Effector memory CD8-positive, alpha-beta T cell (primary cell): ENCODE results near the gene DLX4.
A peak's percentile ranks its signal among the peaks of the same experiment; 100 is the strongest.

Experiments
- ATAC-seq: fragments of 150-1000 bp; cut with Tn5 transposase; replicated peaks from 2 replicates; pipeline ENCODE4 v1.10.0; 2021; ENCODE audit warnings: mild to moderate bottlenecking, moderate library complexity
- DNase-seq, 3 experiments: peaks; one replicate each; pipeline ENCODE4 v3.0.0; 2021
- H3K27ac Mint-ChIP-seq, 2 donors: one replicate each; pipeline ENCODE4 v1.8.0; 2022; ENCODE audit warnings: mild to moderate bottlenecking in 2 of 2, mixed read lengths in 2 of 2, moderate library complexity in 2 of 2
- H3K27me3 Mint-ChIP-seq, 2 donors: one replicate each; pipeline ENCODE4 v1.8.0; 2022; ENCODE audit warnings: mixed read lengths in 2 of 2
- H3K36me3 Mint-ChIP-seq: one replicate; pipeline ENCODE4 v1.8.0; 2022; ENCODE audit warnings: mild to moderate bottlenecking, moderate library complexity, mixed read lengths; ENCODE audit not compliant: insufficient read depth
- H3K4me1 Mint-ChIP-seq, 2 donors: one replicate each; pipeline ENCODE4 v1.8.0; 2022; ENCODE audit warnings: low read depth in 2 of 2, mixed read lengths in 2 of 2
- H3K4me3 Mint-ChIP-seq, 2 donors: one replicate each; pipeline ENCODE4 v1.8.0; 2022; ENCODE audit warnings: mild to moderate bottlenecking in 2 of 2, mixed read lengths in 2 of 2, moderate library complexity in 2 of 2
- H3K9me3 Mint-ChIP-seq, 2 donors: one replicate each; pipeline ENCODE4 v1.8.0; 2022; ENCODE audit warnings: mixed read lengths in 2 of 2

DLX4 gene

DNA sequence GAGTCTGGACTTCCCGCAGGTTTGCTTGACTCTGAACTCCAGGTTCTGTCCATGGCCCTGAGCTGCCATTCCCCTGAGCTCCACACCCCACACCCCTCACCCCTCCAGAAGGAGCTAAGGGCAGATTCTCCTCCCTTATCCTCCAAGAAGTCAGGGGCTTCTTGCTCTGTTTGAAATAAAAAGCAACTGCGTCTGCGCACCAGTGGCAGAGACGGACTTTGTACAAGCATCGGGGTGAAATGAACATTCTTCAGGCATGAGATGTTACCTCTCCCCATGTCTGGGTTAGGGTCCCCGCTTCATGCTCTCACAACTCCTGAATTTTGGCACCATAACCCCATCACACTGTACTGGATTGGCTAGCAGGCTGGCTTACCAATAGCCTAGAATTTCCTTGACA lies 36.1 kb upstream of the DLX4 start:
- Mint-ChIP-seq H3K27ac (no peak overlapping the region), H3K27me3 (peaks cover 45 to 83% of the 10 kb centered on the region in 2 donors), H3K36me3 (no peaks in the 10 kb centered on the region), H3K4me1 (no peaks in the 10 kb centered on the region), H3K4me3 (no peak overlapping the region), H3K9me3 (no peaks in the 10 kb centered on the region)
- ATAC-seq (no peak), DNase-seq (no peak)

DNA sequence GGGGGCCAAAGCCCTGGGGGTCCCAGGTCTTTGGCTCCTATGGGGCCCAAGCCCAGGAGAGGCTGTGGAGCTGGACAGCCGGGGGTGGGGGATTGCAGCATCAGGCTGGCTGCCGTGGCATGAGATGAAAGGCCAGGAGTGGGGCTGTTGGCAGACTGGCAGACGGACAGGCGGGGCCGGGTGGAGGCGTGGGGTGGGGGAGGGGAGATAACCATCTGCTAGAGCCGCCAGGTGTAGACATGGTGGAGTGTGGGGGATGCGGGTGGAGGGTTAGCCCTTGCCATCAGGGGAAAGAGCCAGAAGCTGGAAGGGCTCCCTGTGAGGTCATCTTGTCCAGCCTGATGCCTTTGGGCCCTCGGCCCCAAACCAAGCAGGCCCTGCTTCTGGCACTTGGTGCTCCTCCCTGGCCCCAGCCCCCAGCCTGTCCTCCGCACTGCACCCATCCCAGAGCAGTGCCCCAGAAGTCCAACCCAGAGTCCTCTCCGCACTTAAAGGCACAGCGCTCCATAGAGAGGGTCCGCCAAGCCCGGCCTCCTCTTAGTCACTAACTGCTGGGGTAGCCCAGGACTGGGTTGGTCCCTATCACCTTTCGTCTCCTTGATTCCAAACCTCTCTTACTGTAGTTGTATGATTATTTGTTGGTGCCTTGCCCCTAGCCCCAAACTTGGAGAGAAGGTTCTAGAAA lies 33.3 kb upstream of the DLX4 start:
- Mint-ChIP-seq H3K36me3 (no peaks in the 10 kb centered on the region), H3K4me1 (peaks cover 0 to 2% of the 10 kb centered on the region in 2 donors), H3K27me3 (peaks cover 52 to 80% of the 10 kb centered on the region in 2 donors), H3K27ac (no peak overlapping the region), H3K4me3 (no peak overlapping the region), H3K9me3 (no peaks in the 10 kb centered on the region)
- DNase-seq (no peak), ATAC-seq (no peak)

DNA sequence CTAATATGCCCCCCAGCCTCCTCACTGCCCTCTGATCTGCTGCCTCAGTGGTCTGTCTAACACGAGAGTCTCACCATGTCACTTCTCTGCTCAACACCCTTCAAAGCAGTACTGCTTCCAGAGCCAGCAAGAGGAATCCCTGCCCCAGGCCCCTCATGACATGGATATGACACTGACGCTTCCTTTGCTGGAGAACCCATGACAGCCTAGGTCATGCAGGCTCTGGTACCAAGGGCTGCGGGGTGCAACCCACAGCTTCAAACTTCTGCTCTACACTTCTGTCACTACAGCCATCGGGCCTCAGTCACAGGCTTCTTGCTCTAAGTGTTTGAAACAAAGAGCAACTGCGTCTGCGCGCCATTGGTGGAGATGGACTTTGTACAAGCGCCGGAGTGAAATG lies 32.6 kb upstream of the DLX4 start:
- peaks cover 0 to 2% of the 10 kb centered on the region in 2 donors for H3K4me1 Mint-ChIP-seq
- no peaks in the 10 kb centered on the region for H3K36me3 Mint-ChIP-seq
- H3K4me3 Mint-ChIP-seq: no peak overlapping the region
- DNase-seq (no peak), ATAC-seq (no peak)
- peaks cover 56 to 80% of the 10 kb centered on the region in 2 donors for H3K27me3 Mint-ChIP-seq
- no peaks in the 10 kb centered on the region for H3K9me3 Mint-ChIP-seq
- no peak overlapping the region for H3K27ac Mint-ChIP-seq

DNA sequence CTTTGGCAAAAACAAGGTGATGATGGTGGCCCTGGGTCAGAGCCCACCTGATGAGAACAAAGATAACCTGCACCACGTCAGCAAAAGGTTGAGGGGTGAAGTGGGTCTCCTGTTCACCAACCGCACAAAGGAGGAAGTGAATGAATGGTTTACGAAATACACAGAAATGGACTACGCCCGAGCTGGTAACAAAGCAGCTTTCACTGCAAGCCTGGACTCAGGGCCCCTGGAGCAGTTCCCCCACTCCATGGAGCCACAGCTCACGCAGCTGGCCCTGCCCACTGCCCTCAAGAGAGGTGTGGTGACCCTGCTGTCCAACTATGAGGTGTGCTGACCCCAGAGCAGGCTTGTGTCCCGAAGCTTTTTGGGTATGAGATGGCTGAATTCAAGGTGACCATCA lies 29.7 kb upstream of the DLX4 start:
- Mint-ChIP-seq H3K9me3 (no peaks in the 10 kb centered on the region), H3K36me3 (no peaks in the 10 kb centered on the region), H3K4me3 (no peak overlapping the region), H3K27me3 (peaks cover 70 to 87% of the 10 kb centered on the region in 2 donors), H3K27ac (no peak overlapping the region), H3K4me1 (peaks cover 0 to 2% of the 10 kb centered on the region in 2 donors)
- DNase-seq: no peak
- ATAC-seq: no peak

DNA sequence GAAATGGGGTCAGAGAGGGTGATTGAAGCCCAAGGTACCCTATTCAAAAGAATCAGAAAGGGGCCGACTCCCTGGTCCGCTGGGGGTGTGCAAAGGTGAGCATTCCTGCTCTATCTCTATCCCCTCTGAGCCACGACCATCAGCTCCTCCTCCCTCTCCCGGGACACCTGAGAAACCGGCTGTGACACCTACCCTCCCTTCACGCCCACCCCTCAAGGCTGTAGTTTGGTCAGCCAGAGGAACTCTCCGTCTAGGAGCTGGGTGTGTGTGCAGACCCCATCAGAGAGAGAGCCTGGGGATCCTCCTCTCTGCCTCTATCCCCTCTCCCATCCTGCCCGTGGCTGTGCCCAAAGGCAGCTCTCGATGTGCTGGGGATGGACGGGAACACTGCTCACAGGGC lies 27.6 kb upstream of the DLX4 start:
- H3K36me3 Mint-ChIP-seq: no peaks in the 10 kb centered on the region
- peaks cover 0 to 2% of the 10 kb centered on the region in 2 donors for H3K4me1 Mint-ChIP-seq
- no peak overlapping the region for H3K27ac Mint-ChIP-seq
- H3K4me3 Mint-ChIP-seq: no peak overlapping the region
- DNase-seq: no peak
- no peaks in the 10 kb centered on the region for H3K9me3 Mint-ChIP-seq
- H3K27me3 Mint-ChIP-seq: peaks cover 71 to 87% of the 10 kb centered on the region in 2 donors
- no peak for ATAC-seq

- ATAC-seq (no peak), DNase-seq (no peak)
- Mint-ChIP-seq H3K27me3 (peaks cover 72 to 94% of the 10 kb centered on the region in 2 donors), H3K36me3 (no peaks in the 10 kb centered on the region), H3K27ac (no peak overlapping the region), H3K4me3 (no peak overlapping the region), H3K9me3 (no peaks in the 10 kb centered on the region), H3K4me1 (peaks cover 0 to 2% of the 10 kb centered on the region in 2 donors)
Observed at GRCh38 chr17:49942947-49943346, 26.0 kb upstream of the DLX4 start.

- Mint-ChIP-seq H3K27ac (peak overlapping the region in 1 of 2 donors; percentile 29), H3K4me3 (no peak overlapping the region), H3K36me3 (peaks cover 3% of the 10 kb centered on the region), H3K9me3 (no peaks in the 10 kb centered on the region), H3K4me1 (no peaks in the 10 kb centered on the region), H3K27me3 (peaks cover 74 to 97% of the 10 kb centered on the region in 2 donors)
- ATAC-seq (no peak), DNase-seq (no peak)
Observed at GRCh38 chr17:49944273-49944870, 24.6 kb upstream of the DLX4 start.

GRCh38 chr17:49946208-49946607 lies 22.8 kb upstream of the DLX4 start:
- DNase-seq: no peak
- Mint-ChIP-seq H3K27ac (no peak overlapping the region), H3K27me3 (peaks cover 75 to 97% of the 10 kb centered on the region in 2 donors), H3K4me3 (no peak overlapping the region), H3K4me1 (no peaks in the 10 kb centered on the region), H3K36me3 (peaks cover 3% of the 10 kb centered on the region), H3K9me3 (no peaks in the 10 kb centered on the region)
- no peak for ATAC-seq

DNA sequence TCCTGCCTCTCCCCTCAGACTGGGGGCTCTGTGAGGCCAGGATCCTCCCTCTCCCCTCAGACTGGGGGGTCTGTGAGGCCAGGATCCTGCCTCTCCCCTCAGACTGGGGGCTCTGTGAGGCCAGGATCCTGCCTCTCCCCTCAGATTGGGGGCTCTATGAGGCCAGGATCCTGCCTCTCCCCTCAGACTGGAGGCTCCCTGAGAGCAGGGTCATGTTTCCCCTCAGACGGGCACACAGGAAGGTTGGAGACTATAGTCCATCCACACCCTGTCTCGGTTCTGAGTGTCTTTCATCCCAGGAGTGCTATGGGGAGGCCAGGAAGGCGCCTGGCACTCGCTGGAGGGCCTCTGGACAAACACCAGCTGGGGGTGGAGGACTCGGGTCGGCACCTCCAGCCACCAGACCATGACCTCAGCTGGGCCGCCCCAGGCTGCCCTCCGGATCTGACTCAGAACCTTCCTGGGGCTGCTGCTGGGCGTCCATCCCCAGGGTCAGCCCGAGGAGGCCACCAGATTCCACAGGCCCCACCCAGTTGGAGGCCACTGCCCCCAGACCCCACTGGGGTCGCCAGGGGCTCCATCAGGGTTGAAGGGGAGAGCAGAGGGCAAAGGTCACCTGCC lies 21.9 kb upstream of the DLX4 start:
- no peak overlapping the region for H3K4me3 Mint-ChIP-seq
- peaks cover 73 to 97% of the 10 kb centered on the region in 2 donors for H3K27me3 Mint-ChIP-seq
- no peaks in the 10 kb centered on the region for H3K4me1 Mint-ChIP-seq
- H3K27ac Mint-ChIP-seq: no peak overlapping the region
- ATAC-seq (no peak), DNase-seq (no peak)
- H3K36me3 Mint-ChIP-seq: peaks cover 3% of the 10 kb centered on the region
- H3K9me3 Mint-ChIP-seq: no peaks in the 10 kb centered on the region

DNA sequence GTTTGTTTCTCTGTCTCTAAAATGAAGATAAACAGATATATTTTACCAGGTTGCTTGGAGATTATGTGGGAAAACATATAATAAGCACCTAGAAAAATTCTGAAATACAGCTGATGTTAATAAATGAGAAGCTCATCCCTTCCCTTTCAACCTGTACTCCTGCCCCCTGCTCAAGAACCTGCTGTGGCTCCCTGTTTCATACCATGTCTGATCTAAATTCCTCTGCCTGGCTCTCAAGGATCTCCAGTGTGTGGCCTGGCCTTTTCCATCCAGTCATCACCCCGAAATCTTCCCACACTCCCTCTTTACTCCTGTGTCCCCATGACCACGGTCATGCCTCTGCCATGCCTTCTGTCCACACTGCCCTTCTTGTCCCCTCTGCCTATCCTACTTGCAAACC lies 19.4 kb upstream of the DLX4 start:
- DNase-seq (no peak), ATAC-seq (no peak)
- H3K4me3 Mint-ChIP-seq: no peak overlapping the region
- H3K9me3 Mint-ChIP-seq: no peaks in the 10 kb centered on the region
- H3K27ac Mint-ChIP-seq: no peak overlapping the region
- peaks cover 2 to 4% of the 10 kb centered on the region in 2 donors for H3K4me1 Mint-ChIP-seq
- H3K36me3 Mint-ChIP-seq: peaks cover 7% of the 10 kb centered on the region
- peaks cover 74 to 95% of the 10 kb centered on the region in 2 donors for H3K27me3 Mint-ChIP-seq

DNA sequence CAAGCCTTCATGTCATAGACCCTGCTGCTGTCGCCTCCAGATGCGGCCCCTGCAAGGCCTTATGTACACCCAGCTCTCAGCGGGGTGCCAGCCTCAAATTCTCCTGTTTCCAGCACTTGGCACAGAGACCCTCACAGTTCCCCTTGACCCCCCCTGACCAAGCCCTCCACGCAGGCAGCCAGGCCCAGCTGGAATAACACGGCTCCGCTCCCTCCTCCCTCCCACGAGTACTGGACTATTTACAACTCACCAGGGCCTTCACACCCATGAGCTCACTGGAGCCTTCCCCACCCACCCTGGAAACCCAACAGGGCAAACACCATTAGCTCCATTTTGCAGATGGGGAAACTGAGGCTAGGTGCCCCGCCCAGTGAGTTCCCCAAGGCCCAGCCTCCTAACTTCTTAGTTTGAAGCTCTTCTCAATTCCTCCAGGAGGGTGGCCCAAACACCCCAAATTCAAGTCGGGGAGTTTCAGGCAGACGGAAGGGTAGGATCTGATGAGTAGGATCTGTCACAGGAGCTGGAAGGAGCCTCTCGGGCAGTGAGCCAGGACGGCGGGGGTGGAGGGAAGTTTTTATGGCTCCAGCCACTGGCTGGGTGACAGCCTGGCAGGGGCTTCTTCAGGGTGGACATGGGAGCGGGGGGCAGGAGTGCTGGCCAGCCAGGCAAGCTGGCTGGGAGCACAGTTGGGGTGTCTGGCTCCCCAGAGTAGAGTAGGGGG lies 17.5 kb upstream of the DLX4 start:
- H3K36me3 Mint-ChIP-seq: peaks cover 7% of the 10 kb centered on the region
- H3K4me3 Mint-ChIP-seq: no peak overlapping the region
- no peaks in the 10 kb centered on the region for H3K9me3 Mint-ChIP-seq
- no peak overlapping the region for H3K27ac Mint-ChIP-seq
- DNase-seq (no peak), ATAC-seq (no peak)
- peaks cover 2 to 4% of the 10 kb centered on the region in 2 donors for H3K4me1 Mint-ChIP-seq
- H3K27me3 Mint-ChIP-seq: peaks cover 60 to 85% of the 10 kb centered on the region in 2 donors

- peak; percentile 72 to 81 (median 75) for DNase-seq
- H3K36me3 Mint-ChIP-seq: peaks cover 7% of the 10 kb centered on the region
- peak; percentile 98 for ATAC-seq
- H3K4me3 Mint-ChIP-seq: no peak overlapping the region
- H3K27me3 Mint-ChIP-seq: peaks cover 65 to 87% of the 10 kb centered on the region in 2 donors
- H3K4me1 Mint-ChIP-seq: peaks cover 2 to 4% of the 10 kb centered on the region in 2 donors
- H3K27ac Mint-ChIP-seq: no peak overlapping the region
- H3K9me3 Mint-ChIP-seq: no peaks in the 10 kb centered on the region
Observed at GRCh38 chr17:49952209-49952911, 16.6 kb upstream of the DLX4 start.

DNA sequence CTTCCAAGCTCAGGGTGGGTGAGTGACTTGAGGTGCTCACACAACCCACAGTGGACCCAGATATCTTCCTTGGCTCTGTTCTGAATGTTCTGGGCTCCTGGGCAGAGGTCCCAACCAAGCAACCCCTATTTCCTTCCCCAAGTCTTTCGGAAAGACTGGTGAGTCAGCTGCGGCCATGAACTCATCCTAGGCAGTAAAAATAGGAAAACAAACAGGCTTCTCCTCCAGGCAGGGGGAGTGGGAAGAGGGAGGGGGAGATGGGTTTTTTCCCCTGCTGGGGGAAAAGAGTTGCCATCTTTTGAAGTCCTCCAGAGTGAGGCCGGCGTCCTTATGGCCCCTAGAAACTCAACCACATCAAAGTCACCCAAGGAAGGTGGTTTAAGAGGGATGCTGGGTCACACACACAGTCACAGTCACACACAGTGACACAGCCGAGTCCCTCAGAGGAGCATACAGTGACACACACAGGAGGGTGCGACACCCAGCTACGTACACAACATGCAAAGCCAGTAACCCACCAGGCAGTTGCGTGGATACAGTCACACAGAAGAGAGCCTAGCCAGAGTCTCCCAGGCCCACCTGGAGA lies 16.0 kb upstream of the DLX4 start:
- H3K4me1 Mint-ChIP-seq: peaks cover 2 to 4% of the 10 kb centered on the region in 2 donors
- H3K27me3 Mint-ChIP-seq: peaks cover 67 to 83% of the 10 kb centered on the region in 2 donors
- ATAC-seq: no peak
- no peak overlapping the region for H3K4me3 Mint-ChIP-seq
- no peaks in the 10 kb centered on the region for H3K9me3 Mint-ChIP-seq
- H3K36me3 Mint-ChIP-seq: peaks cover 7% of the 10 kb centered on the region
- no peak for DNase-seq
- H3K27ac Mint-ChIP-seq: no peak overlapping the region
